Neural progenitor cell (in vitro differentiated cells): ENCODE data around the gene NTM. TPM values are rescaled to one million over a fixed set of nuclear protein-coding genes. Genes with fewer than 3 reads are reported as not detected.

Experiments used
- DNase-seq: peaks from one replicate; pipeline ENCODE4 v3.0.0-alpha.2; 2016; ENCODE audit warnings: low spot score
- H2AFZ ChIP-seq: fragments of 200-600 bp; sonication (generic); replicated peaks from 2 replicates; pipeline ENCODE4 v1.6.1; 2016; ENCODE audit warnings: antibody characterized with exemption
- H3F3A ChIP-seq: fragments of 200-600 bp; sonication (generic); 2 replicates; pipeline ENCODE4 v1.6.1; 2016; ENCODE audit warnings: antibody characterized with exemption, low read depth
- H3K27ac ChIP-seq: fragments of 200-600 bp; sonication (generic); 2 replicates; pipeline ENCODE4 v1.5.1; 2016; ENCODE audit warnings: mild to moderate bottlenecking
- H3K27me3 ChIP-seq: fragments of 200-600 bp; sonication (generic); 2 replicates; pipeline ENCODE4 v1.6.1; 2016; ENCODE audit warnings: mild to moderate bottlenecking, moderate library complexity
- H3K36me3 ChIP-seq: fragments of 200-600 bp; sonication (generic); 2 replicates; pipeline ENCODE4 v1.5.1; 2016
- H3K4me1 ChIP-seq: fragments of 200-600 bp; sonication (generic); 2 replicates; pipeline ENCODE4 v1.6.1; 2016; ENCODE audit warnings: mixed run types
- H3K4me2 ChIP-seq: fragments of 200-600 bp; sonication (generic); 2 replicates; pipeline ENCODE4 v1.6.1; 2016
- H3K4me3 ChIP-seq: fragments of 200-600 bp; sonication (generic); 2 replicates; pipeline ENCODE4 v1.5.1; 2016
- H3K79me2 ChIP-seq: fragments of 200-600 bp; sonication (generic); 2 replicates; pipeline ENCODE4 v1.6.1; 2016; ENCODE audit warnings: low read depth
- H3K9ac ChIP-seq: fragments of 200-600 bp; sonication (generic); 2 replicates; pipeline ENCODE4 v1.6.1; 2016
- H3K9me3 ChIP-seq: fragments of 200-600 bp; sonication (generic); 2 replicates; pipeline ENCODE4 v1.5.1; 2016; ENCODE audit warnings: low read depth
- H4K20me1 ChIP-seq: fragments of 200-600 bp; sonication (generic); 2 replicates; pipeline ENCODE4 v1.6.1; 2016; ENCODE audit warnings: low read depth
- H3K27ac Mint-ChIP-seq: 3 replicates; pipeline ENCODE4 v1.8.0; 2021; ENCODE audit warnings: mixed read lengths
- H3K27me3 Mint-ChIP-seq: 2 replicates; pipeline ENCODE4 v1.8.0; 2022; ENCODE audit warnings: low read depth, mild to moderate bottlenecking, inconsistent platforms, moderate library complexity, mixed read lengths; ENCODE audit not compliant: insufficient read depth
- H3K36me3 Mint-ChIP-seq: 3 replicates; pipeline ENCODE4 v1.8.0; 2021; ENCODE audit warnings: mixed read lengths
- H3K4me1 Mint-ChIP-seq: 3 replicates; pipeline ENCODE4 v1.8.0; 2021; ENCODE audit warnings: mixed read lengths
- H3K4me3 Mint-ChIP-seq: 3 replicates; pipeline ENCODE4 v1.8.0; 2021; ENCODE audit warnings: mild to moderate bottlenecking, moderate library complexity, mixed read lengths
- H3K9me3 Mint-ChIP-seq: 3 replicates; pipeline ENCODE4 v1.8.0; 2020; ENCODE audit warnings: mixed read lengths
- CTCF ChIP-seq: fragments of 200-600 bp; sonication (generic); IDR thresholded peaks from 2 replicates; pipeline ENCODE4 v1.5.1; 2017; ENCODE audit warnings: antibody characterized with exemption, mild to moderate bottlenecking
- EZH2 ChIP-seq: fragments of 200-600 bp; sonication (generic); IDR thresholded peaks from 2 replicates; pipeline ENCODE4 v1.6.1; 2017; ENCODE audit warnings: antibody characterized with exemption, mild to moderate bottlenecking, moderate library complexity
- EZH2phosphoT487 ChIP-seq: fragments of 200-600 bp; sonication (generic); IDR thresholded peaks from 2 replicates; pipeline ENCODE4 v1.6.1; 2017; ENCODE audit warnings: antibody characterized with exemption
- total RNA-seq: library from RNA; depleted of rRNA; stranded (reverse); fragments of >200 nt; gene quantifications from 2 replicates; pipeline ENCODE4 v1.2.3, GENCODE V29; 2015; ENCODE audit warnings: low replicate concordance

The NTM gene
- total RNA-seq, 1 donor from 2014 or later = 4.3 TPM

DNA sequence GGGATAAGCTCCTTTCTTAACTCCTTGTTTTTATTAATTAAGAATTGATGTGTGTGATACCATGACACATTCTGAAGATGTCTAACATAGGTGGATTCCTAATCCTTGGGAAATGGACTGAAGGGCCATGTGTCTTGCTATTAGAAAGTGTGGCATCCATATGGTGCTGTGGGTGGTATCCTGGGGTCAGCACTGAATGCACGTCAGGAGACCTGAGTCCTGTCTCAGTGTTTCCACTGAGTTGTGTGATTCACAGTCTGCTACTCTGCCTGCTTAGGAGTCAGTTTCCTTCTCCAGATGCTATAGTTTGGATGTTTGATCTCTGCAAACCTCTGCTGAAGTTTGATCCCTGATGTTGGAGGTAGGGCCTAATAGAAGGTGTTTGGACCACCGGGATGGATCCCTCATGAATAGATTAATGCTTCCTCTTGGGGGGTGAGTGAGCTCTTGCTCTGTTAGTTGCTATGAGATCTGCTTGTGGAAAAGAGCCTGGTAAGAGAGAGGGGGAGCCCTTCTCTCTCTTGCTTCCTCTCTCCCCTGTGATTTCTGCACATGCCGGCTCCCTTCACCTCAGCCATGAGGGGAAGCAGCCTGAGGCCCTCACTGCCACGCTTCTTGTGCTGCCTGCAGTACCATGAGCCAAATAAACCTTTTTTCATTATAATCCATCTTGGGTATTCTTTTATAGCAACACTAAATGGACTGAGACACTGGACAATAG, 666.5 kb downstream of the NTM start:
- Mint-ChIP-seq H3K4me3 (no peak overlapping the region), H3K9me3 (no peaks in the 10 kb centered on the region), H3K36me3 (no peaks in the 10 kb centered on the region), H3K27ac (no peak overlapping the region), H3K4me1 (peaks cover 32% of the 10 kb centered on the region), H3K27me3 (peaks cover 4% of the 10 kb centered on the region)
- Histone ChIP-seq H3K9ac (no peak overlapping the region), H3K27ac (no peak overlapping the region), H3K27me3 (no peaks in the 10 kb centered on the region), H3K4me2 (no peak overlapping the region), H3F3A (peaks cover under 1% of the 10 kb centered on the region), H3K79me2 (no peaks in the 10 kb centered on the region), H3K36me3 (no peaks in the 10 kb centered on the region), H3K4me3 (no peak overlapping the region), H2AFZ (no peak overlapping the region), H3K9me3 (no peaks in the 10 kb centered on the region), H4K20me1 (no peaks in the 10 kb centered on the region), H3K4me1 (peaks cover 7% of the 10 kb centered on the region)
- no peak for TF ChIP-seq EZH2
- TF ChIP-seq EZH2phosphoT487 = no peak
- no peak for TF ChIP-seq CTCF
- DNase-seq = no peak

DNA sequence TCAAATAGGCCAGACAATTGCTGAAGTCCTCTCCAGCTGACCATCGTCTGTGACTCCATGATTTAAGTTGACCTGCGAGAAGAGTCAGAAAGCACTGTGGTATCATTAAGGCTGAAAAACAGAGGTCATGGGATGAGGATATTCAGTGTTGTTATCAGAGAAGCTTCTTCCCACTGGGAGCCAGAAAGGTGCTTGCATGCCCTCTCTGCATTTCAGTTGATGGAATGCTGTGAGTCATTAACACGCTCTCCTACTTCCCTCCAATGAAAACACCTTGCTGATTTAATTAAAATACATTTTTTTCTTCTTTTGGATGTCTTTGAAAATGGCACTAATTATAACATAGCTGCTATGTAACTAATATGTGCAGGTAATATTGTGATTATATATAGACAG, 667.0 kb downstream of the NTM start:
- TF ChIP-seq CTCF = no peak
- no peak for TF ChIP-seq EZH2
- no peak for TF ChIP-seq EZH2phosphoT487
- DNase-seq = no peak
- Histone ChIP-seq H3K4me2 (no peak overlapping the region), H3K9me3 (no peaks in the 10 kb centered on the region), H3F3A (peaks cover 4% of the 10 kb centered on the region), H3K4me3 (no peak overlapping the region), H3K27ac (no peak overlapping the region), H3K79me2 (no peaks in the 10 kb centered on the region), H2AFZ (no peak overlapping the region), H3K36me3 (no peaks in the 10 kb centered on the region), H4K20me1 (no peaks in the 10 kb centered on the region), H3K4me1 (peaks cover 13% of the 10 kb centered on the region), H3K9ac (no peak overlapping the region), H3K27me3 (no peaks in the 10 kb centered on the region)
- Mint-ChIP-seq H3K4me1 (peaks cover 37% of the 10 kb centered on the region), H3K9me3 (no peaks in the 10 kb centered on the region), H3K4me3 (no peak overlapping the region), H3K27me3 (peaks cover under 1% of the 10 kb centered on the region), H3K27ac (no peak overlapping the region), H3K36me3 (no peaks in the 10 kb centered on the region)

DNA sequence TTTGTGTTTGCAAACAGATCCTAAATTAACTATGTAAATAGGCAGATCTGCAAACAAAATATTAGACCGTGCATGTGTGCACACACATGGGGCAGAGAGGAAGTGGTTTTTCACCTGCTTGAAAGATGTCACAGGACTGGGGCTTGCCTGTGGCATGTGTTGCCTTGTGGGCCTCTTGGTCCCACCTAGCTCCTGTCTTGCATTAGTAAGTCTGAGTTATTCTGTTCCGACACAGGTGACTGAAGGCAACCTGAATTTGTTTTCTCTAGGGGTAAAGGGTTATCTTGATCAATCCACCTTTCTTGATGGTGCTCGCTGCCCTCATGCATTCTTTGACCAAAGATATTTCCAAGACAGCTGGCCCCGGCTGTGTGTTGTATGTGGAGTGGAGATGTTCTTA, 667.5 kb downstream of the NTM start:
- DNase-seq = no peak
- no peak for TF ChIP-seq EZH2
- no peak for TF ChIP-seq EZH2phosphoT487
- TF ChIP-seq CTCF = no peak
- Histone ChIP-seq H4K20me1 (no peaks in the 10 kb centered on the region), H3K27ac (no peak overlapping the region), H3K36me3 (no peaks in the 10 kb centered on the region), H3K79me2 (no peaks in the 10 kb centered on the region), H3F3A (peaks cover 4% of the 10 kb centered on the region), H2AFZ (no peak overlapping the region), H3K4me1 (peaks cover 14% of the 10 kb centered on the region), H3K9me3 (no peaks in the 10 kb centered on the region), H3K9ac (no peak overlapping the region), H3K27me3 (no peaks in the 10 kb centered on the region), H3K4me3 (no peak overlapping the region), H3K4me2 (no peak overlapping the region)
- Mint-ChIP-seq H3K27me3 (no peaks in the 10 kb centered on the region), H3K36me3 (no peaks in the 10 kb centered on the region), H3K27ac (peak overlapping the region; percentile 5), H3K9me3 (no peaks in the 10 kb centered on the region), H3K4me1 (peaks cover 39% of the 10 kb centered on the region), H3K4me3 (no peak overlapping the region)
